B cell (primary cell): ENCODE data around the gene GRIP2. TPM values are rescaled to one million over a fixed set of nuclear protein-coding genes. Genes with fewer than 3 reads are reported as not detected.

ENCODE experiments used
- ATAC-seq: fragments of 200-7000 bp; cut with Tn5 transposase; one replicate; pipeline ENCODE4 v1.10.0; 2021; ENCODE audit warnings: low read depth, mild to moderate bottlenecking, moderate number of reproducible peaks, moderate library complexity
- CTCF ChIA-PET: fragments of 350-600 bp; sonication (Branson Sonifier 250); formaldehyde crosslinking; loops from one replicate; lab custom pipeline; 2021; ENCODE audit warnings: antibody characterized with exemption, inconsistent platforms; lab: Charles Lee
- POLR2A ChIA-PET: fragments of 350-600 bp; sonication (Branson Sonifier 250); formaldehyde crosslinking; loops from one replicate; lab custom pipeline; 2021; ENCODE audit warnings: antibody characterized with exemption; lab: Charles Lee
- DNase-seq: peaks from one replicate; pipeline ENCODE4 v3.0.0; 2013
- H2AFZ ChIP-seq: 2 replicates; pipeline ENCODE4 v1.6.1; 2012; ENCODE audit warnings: mild to moderate bottlenecking, low read depth, low read length; ENCODE audit not compliant: insufficient read depth, poor library complexity, severe bottlenecking
- H3K27ac ChIP-seq, 2 donors: 1 replicate in 1 of 2; 2 replicates in 1 of 2; pipeline ENCODE4 v1.5.1; 2012 to 2013; ENCODE audit warnings: low read length in 2 of 2, mild to moderate bottlenecking in 2 of 2, moderate library complexity in 1 of 2
- H3K27me3 ChIP-seq, 4 experiments: fragments of 200-600 bp in 1 of 4; sonication (generic) in 1 of 4; replicated peaks in 1 of 4; 1 replicate in 2 of 4; 2 replicates in 2 of 4; pipeline versions ENCODE4 v1.6.1 to v1.7.0; 2013 to 2016; ENCODE audit warnings: low read length in 3 of 4, mild to moderate bottlenecking in 2 of 4, mixed read lengths in 1 of 4, moderate library complexity in 1 of 4; ENCODE audit not compliant: insufficient read depth in 4 of 4, control insufficient read depth in 3 of 4; ENCODE audit errors: control extremely low read depth in 1 of 4
- H3K36me3 ChIP-seq, 2 experiments: replicated peaks in 1 of 2; 1 replicate in 1 of 2; 2 replicates in 1 of 2; pipeline versions ENCODE4 v1.6.1 to v1.7.1; 2013; ENCODE audit warnings: low read length in 1 of 2; ENCODE audit not compliant: insufficient read depth in 2 of 2, control insufficient read depth in 1 of 2; ENCODE audit errors: control extremely low read depth in 1 of 2, extremely low read depth in 1 of 2
- H3K4me1 ChIP-seq, 2 donors: fragments of 200-600 bp in 1 of 2; sonication (generic) in 1 of 2; 1 replicate in 1 of 2; 2 replicates in 1 of 2; pipeline versions ENCODE4 v1.5.1 to v1.6.1; 2013 to 2017; ENCODE audit warnings: low read length in 2 of 2; ENCODE audit not compliant: control insufficient read depth in 2 of 2, insufficient read depth in 2 of 2
- H3K4me2 ChIP-seq: replicated peaks from 2 replicates; pipeline ENCODE3; 2012; ENCODE audit warnings: mild to moderate bottlenecking, low read depth, low read length; ENCODE audit not compliant: poor library complexity, severe bottlenecking
- H3K4me3 ChIP-seq, 5 experiments: fragments of 200-600 bp in 1 of 5; sonication (generic) in 1 of 5; 1 replicate in 3 of 5; 2 replicates in 2 of 5; pipeline versions ENCODE4 v1.5.1 to v1.7.0; 2011 to 2016; ENCODE audit warnings: low read length in 4 of 5, mild to moderate bottlenecking in 4 of 5, low read depth in 2 of 5, control low read depth in 1 of 5, moderate library complexity in 1 of 5; ENCODE audit not compliant: insufficient read depth in 1 of 5; ENCODE audit errors: control extremely low read depth in 1 of 5, extremely low read depth in 1 of 5
- H3K79me2 ChIP-seq: fragments of 200-600 bp; sonication (generic); one replicate; pipeline ENCODE4 v1.6.0; 2016; ENCODE audit warnings: low read length; ENCODE audit not compliant: control insufficient read depth, insufficient read depth
- H3K9ac ChIP-seq: fragments of 200-600 bp; sonication (generic); 2 replicates; pipeline ENCODE4 v1.6.1; 2017; ENCODE audit warnings: mild to moderate bottlenecking, low read length, moderate library complexity
- H3K9me3 ChIP-seq, 3 donors: one replicate each; pipeline versions ENCODE4 v1.6.1 to v1.7.1; 2013; ENCODE audit warnings: low read length in 2 of 3; ENCODE audit not compliant: control insufficient read depth in 2 of 3, insufficient read depth in 1 of 3; ENCODE audit errors: control extremely low read depth in 1 of 3
- H4K20me1 ChIP-seq: 2 replicates; pipeline ENCODE4 v1.6.0; 2012; ENCODE audit warnings: mild to moderate bottlenecking, low read length; ENCODE audit not compliant: insufficient read depth, control insufficient read depth, poor library complexity, severe bottlenecking
- H3K27ac Mint-ChIP-seq: one replicate; pipeline ENCODE4 v1.8.0; 2021; ENCODE audit warnings: mixed read lengths
- H3K27me3 Mint-ChIP-seq: one replicate; pipeline ENCODE4 v1.8.0; 2021; ENCODE audit warnings: mixed read lengths
- H3K4me1 Mint-ChIP-seq: one replicate; pipeline ENCODE4 v1.8.0; 2021; ENCODE audit warnings: mixed read lengths
- H3K4me3 Mint-ChIP-seq: one replicate; pipeline ENCODE4 v1.8.0; 2021; ENCODE audit warnings: mixed read lengths
- H3K9me3 Mint-ChIP-seq: one replicate; pipeline ENCODE4 v1.8.0; 2022; ENCODE audit warnings: mixed read lengths; ENCODE audit not compliant: insufficient read depth
- EZH2 ChIP-seq: IDR thresholded peaks from 2 replicates; pipeline ENCODE4 v1.6.1; 2012; ENCODE audit warnings: borderline replicate concordance, low read depth, mild to moderate bottlenecking, moderate library complexity, low read length; ENCODE audit not compliant: insufficient read depth, poor library complexity, severe bottlenecking
- WGBS: methylation state at CpG from one replicate; pipeline ENCODE4 v1.1.5; 2013; ENCODE audit warnings: missing lambda C conversion rate; ENCODE audit not compliant: insufficient coverage; 5-methylcytosine and 5-hydroxymethylcytosine counted together
- intact Hi-C: fragments of 100-400 bp; cut with micrococcal nuclease; formaldehyde crosslinking; loops from one replicate; pipeline ENCODE4 v1.10.0; 2022
- polyA plus RNA-seq: library from polyadenylated mRNA; depleted of rRNA; stranded (reverse); fragments of >200 nt; gene quantifications from 2 replicates; pipeline ENCODE4 v1.2.3, GENCODE V29; 2012
- total RNA-seq, 2 donors: library from RNA; stranded (reverse); fragments of 120-200 nt in 1 of 2; gene quantifications; 1 replicate in 1 of 2; 2 replicates in 1 of 2; pipeline versions ENCODE4 v1.2.3 to v1.2.4, GENCODE V29; 2013 to 2022
- TF ChIP-seq, protein P1 (sequence below): fragments of 200-600 bp; IDR thresholded peaks from one replicate; pipeline ENCODE4 v1.8.0; 2022; ENCODE audit warnings: antibody characterized with exemption, mild to moderate bottlenecking

GRIP2 gene
- total and polyA plus RNA-seq, 2 donors (not counting 1 experiment from before 2014, with no cell fraction given), result not detected

DNA sequence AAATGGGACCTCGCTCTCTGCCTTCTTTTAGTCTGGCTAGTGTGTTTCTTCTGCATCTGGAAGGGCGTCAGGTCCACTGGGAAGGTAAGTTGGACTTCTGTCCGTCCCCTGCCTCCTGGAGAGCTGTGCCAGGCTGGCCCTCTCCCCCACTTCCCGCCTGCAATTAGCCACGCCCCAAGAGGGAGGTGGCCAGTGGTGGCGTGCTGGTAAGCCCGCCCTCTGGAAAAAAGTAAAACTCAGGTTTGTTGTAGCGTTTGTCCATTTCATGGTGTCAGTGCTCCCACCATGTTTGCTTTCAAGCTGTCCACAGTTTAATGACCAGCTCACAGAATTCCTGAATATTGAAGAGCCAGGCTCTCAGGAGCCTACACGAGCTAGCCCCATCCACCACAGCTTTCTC, 82.1 kb downstream of the GRIP2 start:
- Histone ChIP-seq H3K36me3 (peaks cover 0 to 54% of the 10 kb centered on the region in 2 experiments), H3K4me1 (no peaks in the 10 kb centered on the region), H3K27ac (no peak overlapping the region), H3K9ac (no peak overlapping the region), H2AFZ (no peak overlapping the region), H3K4me3 (no peak overlapping the region), H3K79me2 (no peaks in the 10 kb centered on the region), H3K9me3 (no peaks in the 10 kb centered on the region), H3K27me3 (no peaks in the 10 kb centered on the region), H4K20me1 (no peaks in the 10 kb centered on the region), H3K4me2 (no peak overlapping the region)
- TF ChIP-seq, protein P1, sequence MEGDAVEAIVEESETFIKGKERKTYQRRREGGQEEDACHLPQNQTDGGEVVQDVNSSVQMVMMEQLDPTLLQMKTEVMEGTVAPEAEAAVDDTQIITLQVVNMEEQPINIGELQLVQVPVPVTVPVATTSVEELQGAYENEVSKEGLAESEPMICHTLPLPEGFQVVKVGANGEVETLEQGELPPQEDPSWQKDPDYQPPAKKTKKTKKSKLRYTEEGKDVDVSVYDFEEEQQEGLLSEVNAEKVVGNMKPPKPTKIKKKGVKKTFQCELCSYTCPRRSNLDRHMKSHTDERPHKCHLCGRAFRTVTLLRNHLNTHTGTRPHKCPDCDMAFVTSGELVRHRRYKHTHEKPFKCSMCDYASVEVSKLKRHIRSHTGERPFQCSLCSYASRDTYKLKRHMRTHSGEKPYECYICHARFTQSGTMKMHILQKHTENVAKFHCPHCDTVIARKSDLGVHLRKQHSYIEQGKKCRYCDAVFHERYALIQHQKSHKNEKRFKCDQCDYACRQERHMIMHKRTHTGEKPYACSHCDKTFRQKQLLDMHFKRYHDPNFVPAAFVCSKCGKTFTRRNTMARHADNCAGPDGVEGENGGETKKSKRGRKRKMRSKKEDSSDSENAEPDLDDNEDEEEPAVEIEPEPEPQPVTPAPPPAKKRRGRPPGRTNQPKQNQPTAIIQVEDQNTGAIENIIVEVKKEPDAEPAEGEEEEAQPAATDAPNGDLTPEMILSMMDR, result no peak
- TF ChIP-seq EZH2, result no peak
- Mint-ChIP-seq H3K27ac (no peak overlapping the region), H3K4me3 (no peak overlapping the region), H3K27me3 (no peaks in the 10 kb centered on the region), H3K9me3 (no peaks in the 10 kb centered on the region), H3K4me1 (peaks cover 12% of the 10 kb centered on the region)
- ChIA-PET CTCF (interaction anchor here (0.8 to 6.2 kb wide), 5 partner anchors 8 to 201 kb away, joined by 3 to 80 read pairs (median 5); no protein-coding TSS in a partner anchor), POLR2A (interaction anchor here (0.6 kb wide), 1 partner anchor 56 kb away, joined by 3 read pairs; the partner anchor contains the start of gene SLC6A6)
- DNase-seq (no peak), ATAC-seq (no peak)
- intact Hi-C loops, result no loop called here
- WGBS, result 95% methylated on average over 8 of the region's 9 CpGs

- no peak overlapping the region for H3K4me2 ChIP-seq
- H3K4me1 Mint-ChIP-seq, result peaks cover 14% of the 10 kb centered on the region
- TF ChIP-seq, protein P1, result no peak
- TF ChIP-seq EZH2, result no peak
- peaks cover 0 to 49% of the 10 kb centered on the region in 2 experiments for H3K36me3 ChIP-seq
- H3K9me3 ChIP-seq, result no peaks in the 10 kb centered on the region
- ChIA-PET POLR2A (no interaction called here), CTCF (interaction anchor here (6.2 kb wide), 1 partner anchor 196 kb away, joined by 80 read pairs; no protein-coding TSS in a partner anchor)
- no peak overlapping the region for H3K9ac ChIP-seq
- H3K79me2 ChIP-seq, result no peaks in the 10 kb centered on the region
- no peak overlapping the region for H3K27ac Mint-ChIP-seq
- H2AFZ ChIP-seq, result no peak overlapping the region
- no peaks in the 10 kb centered on the region for H3K27me3 Mint-ChIP-seq
- no peak for DNase-seq
- intact Hi-C loops, result no loop called here
- no peaks in the 10 kb centered on the region for H3K4me1 ChIP-seq
- H4K20me1 ChIP-seq, result no peaks in the 10 kb centered on the region
- H3K27ac ChIP-seq, result no peak overlapping the region
- no peak overlapping the region for H3K4me3 ChIP-seq
- no peak overlapping the region for H3K4me3 Mint-ChIP-seq
- WGBS, result 96% methylated on average over 5 of the region's 5 CpGs
- no peaks in the 10 kb centered on the region for H3K27me3 ChIP-seq
- no peak for ATAC-seq
- H3K9me3 Mint-ChIP-seq, result no peaks in the 10 kb centered on the region
Measured at GRCh38 chr3:14457481-14457880, 82.7 kb downstream of the GRIP2 start.
